GM23338 (cell line): ENCODE measurements around the gene CERK. TPM values are rescaled to one million over a fixed set of nuclear protein-coding genes. Genes with fewer than 3 reads are reported as not detected.

Source experiments
- ATAC-seq: fragments of 200-7000 bp; cut with Tn5 transposase; 3 replicates; pipeline ENCODE4 v1.9.1; 2020
- DNase-seq: peaks from one replicate; pipeline ENCODE4 v3.0.0-alpha.2; 2015; ENCODE audit warnings: low spot score
- H2AFZ ChIP-seq: fragments of 200-600 bp; sonication (generic); 2 replicates; pipeline ENCODE4 v1.8.0; 2016; ENCODE audit warnings: antibody characterized with exemption, mild to moderate bottlenecking, moderate library complexity
- H3F3A ChIP-seq: fragments of 200-600 bp; sonication (generic); replicated peaks from 2 replicates; pipeline ENCODE4 v1.8.0; 2017; ENCODE audit warnings: antibody characterized with exemption, mixed run types, low read depth
- H3K27ac ChIP-seq: fragments of 200-600 bp; sonication (generic); 2 replicates; pipeline ENCODE4 v1.6.1; 2016; ENCODE audit warnings: low read depth
- H3K27me3 ChIP-seq: fragments of 200-600 bp; sonication (generic); 2 replicates; pipeline ENCODE4 v1.8.0; 2016; ENCODE audit warnings: mild to moderate bottlenecking, mixed run types, moderate library complexity; ENCODE audit not compliant: insufficient read depth
- H3K36me3 ChIP-seq: fragments of 200-600 bp; sonication (generic); 2 replicates; pipeline ENCODE4 v1.8.0; 2016; ENCODE audit warnings: mild to moderate bottlenecking; ENCODE audit not compliant: insufficient read depth
- H3K4me1 ChIP-seq: fragments of 200-600 bp; sonication (generic); 2 replicates; pipeline ENCODE4 v1.8.0; 2016; ENCODE audit warnings: mild to moderate bottlenecking, moderate library complexity; ENCODE audit not compliant: insufficient read depth
- H3K4me2 ChIP-seq: fragments of 200-600 bp; sonication (generic); 2 replicates; pipeline ENCODE4 v1.7.1; 2017; ENCODE audit warnings: mixed run types
- H3K4me3 ChIP-seq: fragments of 200-600 bp; sonication (generic); 2 replicates; pipeline ENCODE4 v1.6.1; 2016; ENCODE audit warnings: mixed run types
- H3K79me2 ChIP-seq: fragments of 200-600 bp; sonication (generic); replicated peaks from 2 replicates; pipeline ENCODE4 v1.8.0; 2017; ENCODE audit warnings: mild to moderate bottlenecking; ENCODE audit not compliant: insufficient read depth
- H3K9me2 ChIP-seq: fragments of 200-600 bp; sonication (generic); 2 replicates; pipeline ENCODE4 v1.8.0; 2017; ENCODE audit not compliant: insufficient read depth
- H4K20me1 ChIP-seq: fragments of 200-600 bp; sonication (generic); replicated peaks from 2 replicates; pipeline ENCODE4 v1.8.0; 2017; ENCODE audit warnings: mild to moderate bottlenecking; ENCODE audit not compliant: insufficient read depth
- H3K27ac Mint-ChIP-seq: 2 replicates; pipeline ENCODE4 v1.8.0; 2020; ENCODE audit warnings: inconsistent platforms, mild to moderate bottlenecking, moderate library complexity, mixed read lengths
- H3K27me3 Mint-ChIP-seq: 3 replicates; pipeline ENCODE4 v1.8.0; 2022; ENCODE audit warnings: low read depth, mild to moderate bottlenecking, moderate library complexity, mixed read lengths, inconsistent platforms; ENCODE audit not compliant: insufficient read depth, poor library complexity
- H3K36me3 Mint-ChIP-seq: 3 replicates; pipeline ENCODE4 v1.8.0; 2021; ENCODE audit warnings: low read depth, mild to moderate bottlenecking, inconsistent platforms, moderate library complexity, mixed read lengths
- H3K4me1 Mint-ChIP-seq: 3 replicates; pipeline ENCODE4 v1.8.0; 2020; ENCODE audit warnings: mild to moderate bottlenecking, inconsistent platforms, mixed read lengths
- H3K4me3 Mint-ChIP-seq: 3 replicates; pipeline ENCODE4 v1.8.0; 2021; ENCODE audit warnings: moderate library complexity, mild to moderate bottlenecking, inconsistent platforms, mixed read lengths
- H3K9me3 Mint-ChIP-seq: 3 replicates; pipeline ENCODE4 v1.8.0; 2020; ENCODE audit warnings: moderate library complexity, mild to moderate bottlenecking, inconsistent platforms, mixed read lengths
- CTCF ChIP-seq, 2 experiments: fragments of 200-600 bp in 1 of 2; sonication (generic) in 1 of 2; conservative IDR thresholded peaks; 2 replicates each; pipeline versions ENCODE4 v1.5.1 to v1.6.1; 2016 to 2017; ENCODE audit warnings: antibody characterized with exemption in 2 of 2, low read depth in 2 of 2, mild to moderate bottlenecking in 2 of 2, moderate library complexity in 1 of 2
- ETS1 ChIP-seq: IDR thresholded peaks from 2 replicates; pipeline ENCODE4 v1.6.1; 2016; ENCODE audit warnings: antibody characterized with exemption
- EZH2phosphoT487 ChIP-seq: fragments of 200-600 bp; sonication (generic); IDR thresholded peaks from one replicate; pipeline ENCODE4 v1.8.1; 2018; ENCODE audit warnings: antibody characterized with exemption; ENCODE audit not compliant: unreplicated experiment
- POLR2AphosphoS5 ChIP-seq: IDR thresholded peaks from 2 replicates; pipeline ENCODE4 v1.6.1; 2016; ENCODE audit warnings: antibody characterized with exemption, low read depth
- STAT1 ChIP-seq: IDR thresholded peaks from one replicate; pipeline ENCODE4 v1.6.1; 2016; ENCODE audit warnings: antibody characterized with exemption; ENCODE audit not compliant: unreplicated experiment
- ZNF114 ChIP-seq: fragments of 250-450 bp; sonication (Bioruptor Pico); IDR thresholded peaks from 2 replicates; pipeline ENCODE4 v1.5.0; 2020; ENCODE audit warnings: mild to moderate bottlenecking, moderate library complexity
- polyA plus RNA-seq: library from polyadenylated mRNA; unstranded; fragments of >200 nt; fragmentation: Nextera tagmentation; extraction: Ambion mirVana; gene quantifications from 2 replicates; pipeline ENCODE4 v1.2.1, GENCODE V29; 2016
- total RNA-seq: library from RNA; depleted of rRNA; stranded (reverse); fragments of >200 nt; shearing (Covaris generic); gene quantifications from 2 replicates; pipeline ENCODE4 v1.2.3, GENCODE V29; 2014
- TF ChIP-seq, protein P1 (sequence below): fragments of 250-450 bp; sonication (Bioruptor Pico); IDR thresholded peaks from 2 replicates; pipeline ENCODE4 v1.5.0; 2020; ENCODE audit warnings: mild to moderate bottlenecking, moderate library complexity

CERK gene
- total and polyA plus RNA-seq, 2 experiments from 2014 or later, result 12.7 to 62.9 TPM

DNA sequence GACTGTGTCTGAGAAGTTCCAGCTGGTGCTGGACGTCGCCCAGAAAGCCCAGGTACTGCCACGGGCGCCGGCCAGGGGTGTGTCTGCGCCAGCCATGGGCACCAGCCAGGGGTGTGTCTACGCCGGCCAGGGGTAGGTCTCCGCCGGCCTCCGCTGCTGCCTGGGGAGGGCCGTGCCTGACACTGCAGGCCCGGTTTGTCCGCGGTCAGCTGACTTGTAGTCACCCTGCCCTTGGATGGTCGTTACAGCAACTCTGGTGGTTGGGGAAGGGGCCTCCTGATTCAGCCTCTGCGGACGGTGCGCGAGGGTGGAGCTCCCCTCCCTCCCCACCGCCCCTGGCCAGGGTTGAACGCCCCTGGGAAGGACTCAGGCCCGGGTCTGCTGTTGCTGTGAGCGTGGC lies 69.9 kb downstream of the CERK start:
- Mint-ChIP-seq H3K27me3 (peaks cover 9% of the 10 kb centered on the region), H3K9me3 (no peaks in the 10 kb centered on the region), H3K27ac (no peak overlapping the region), H3K4me3 (no peak overlapping the region), H3K36me3 (peaks cover 3% of the 10 kb centered on the region; the same call in 1 of the 3 replicates), H3K4me1 (no peaks in the 10 kb centered on the region)
- Histone ChIP-seq H3K4me3 (no peak overlapping the region), H2AFZ (no peak overlapping the region), H3K4me1 (no peaks in the 10 kb centered on the region), H3K36me3 (no peaks in the 10 kb centered on the region), H3K4me2 (no peak overlapping the region), H3F3A (no peaks in the 10 kb centered on the region), H3K27me3 (no peaks in the 10 kb centered on the region), H4K20me1 (no peaks in the 10 kb centered on the region), H3K79me2 (no peaks in the 10 kb centered on the region), H3K9me2 (no peaks in the 10 kb centered on the region), H3K27ac (no peak overlapping the region)
- DNase-seq, result no peak
- ATAC-seq, result no peak
- no peak for TF ChIP-seq ETS1

- TF ChIP-seq, protein P1, sequence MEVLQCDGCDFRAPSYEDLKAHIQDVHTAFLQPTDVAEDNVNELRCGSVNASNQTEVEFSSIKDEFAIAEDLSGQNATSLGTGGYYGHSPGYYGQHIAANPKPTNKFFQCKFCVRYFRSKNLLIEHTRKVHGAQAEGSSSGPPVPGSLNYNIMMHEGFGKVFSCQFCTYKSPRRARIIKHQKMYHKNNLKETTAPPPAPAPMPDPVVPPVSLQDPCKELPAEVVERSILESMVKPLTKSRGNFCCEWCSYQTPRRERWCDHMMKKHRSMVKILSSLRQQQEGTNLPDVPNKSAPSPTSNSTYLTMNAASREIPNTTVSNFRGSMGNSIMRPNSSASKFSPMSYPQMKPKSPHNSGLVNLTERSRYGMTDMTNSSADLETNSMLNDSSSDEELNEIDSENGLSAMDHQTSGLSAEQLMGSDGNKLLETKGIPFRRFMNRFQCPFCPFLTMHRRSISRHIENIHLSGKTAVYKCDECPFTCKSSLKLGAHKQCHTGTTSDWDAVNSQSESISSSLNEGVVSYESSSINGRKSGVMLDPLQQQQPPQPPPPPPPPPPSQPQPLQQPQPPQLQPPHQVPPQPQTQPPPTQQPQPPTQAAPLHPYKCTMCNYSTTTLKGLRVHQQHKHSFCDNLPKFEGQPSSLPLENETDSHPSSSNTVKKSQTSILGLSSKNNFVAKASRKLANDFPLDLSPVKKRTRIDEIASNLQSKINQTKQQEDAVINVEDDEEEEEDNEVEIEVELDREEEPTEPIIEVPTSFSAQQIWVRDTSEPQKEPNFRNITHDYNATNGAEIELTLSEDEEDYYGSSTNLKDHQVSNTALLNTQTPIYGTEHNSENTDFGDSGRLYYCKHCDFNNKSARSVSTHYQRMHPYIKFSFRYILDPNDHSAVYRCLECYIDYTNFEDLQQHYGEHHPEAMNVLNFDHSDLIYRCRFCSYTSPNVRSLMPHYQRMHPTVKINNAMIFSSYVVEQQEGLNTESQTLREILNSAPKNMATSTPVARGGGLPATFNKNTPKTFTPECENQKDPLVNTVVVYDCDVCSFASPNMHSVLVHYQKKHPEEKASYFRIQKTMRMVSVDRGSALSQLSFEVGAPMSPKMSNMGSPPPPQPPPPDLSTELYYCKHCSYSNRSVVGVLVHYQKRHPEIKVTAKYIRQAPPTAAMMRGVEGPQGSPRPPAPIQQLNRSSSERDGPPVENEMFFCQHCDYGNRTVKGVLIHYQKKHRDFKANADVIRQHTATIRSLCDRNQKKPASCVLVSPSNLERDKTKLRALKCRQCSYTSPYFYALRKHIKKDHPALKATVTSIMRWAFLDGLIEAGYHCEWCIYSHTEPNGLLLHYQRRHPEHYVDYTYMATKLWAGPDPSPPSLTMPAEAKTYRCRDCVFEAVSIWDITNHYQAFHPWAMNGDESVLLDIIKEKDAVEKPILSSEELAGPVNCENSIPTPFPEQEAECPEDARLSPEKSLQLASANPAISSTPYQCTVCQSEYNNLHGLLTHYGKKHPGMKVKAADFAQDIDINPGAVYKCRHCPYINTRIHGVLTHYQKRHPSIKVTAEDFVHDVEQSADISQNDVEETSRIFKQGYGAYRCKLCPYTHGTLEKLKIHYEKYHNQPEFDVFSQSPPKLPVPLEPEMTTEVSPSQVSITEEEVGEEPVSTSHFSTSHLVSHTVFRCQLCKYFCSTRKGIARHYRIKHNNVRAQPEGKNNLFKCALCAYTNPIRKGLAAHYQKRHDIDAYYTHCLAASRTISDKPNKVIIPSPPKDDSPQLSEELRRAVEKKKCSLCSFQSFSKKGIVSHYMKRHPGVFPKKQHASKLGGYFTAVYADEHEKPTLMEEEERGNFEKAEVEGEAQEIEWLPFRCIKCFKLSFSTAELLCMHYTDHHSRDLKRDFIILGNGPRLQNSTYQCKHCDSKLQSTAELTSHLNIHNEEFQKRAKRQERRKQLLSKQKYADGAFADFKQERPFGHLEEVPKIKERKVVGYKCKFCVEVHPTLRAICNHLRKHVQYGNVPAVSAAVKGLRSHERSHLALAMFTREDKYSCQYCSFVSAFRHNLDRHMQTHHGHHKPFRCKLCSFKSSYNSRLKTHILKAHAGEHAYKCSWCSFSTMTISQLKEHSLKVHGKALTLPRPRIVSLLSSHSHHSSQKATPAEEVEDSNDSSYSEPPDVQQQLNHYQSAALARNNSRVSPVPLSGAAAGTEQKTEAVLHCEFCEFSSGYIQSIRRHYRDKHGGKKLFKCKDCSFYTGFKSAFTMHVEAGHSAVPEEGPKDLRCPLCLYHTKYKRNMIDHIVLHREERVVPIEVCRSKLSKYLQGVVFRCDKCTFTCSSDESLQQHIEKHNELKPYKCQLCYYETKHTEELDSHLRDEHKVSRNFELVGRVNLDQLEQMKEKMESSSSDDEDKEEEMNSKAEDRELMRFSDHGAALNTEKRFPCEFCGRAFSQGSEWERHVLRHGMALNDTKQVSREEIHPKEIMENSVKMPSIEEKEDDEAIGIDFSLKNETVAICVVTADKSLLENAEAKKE (CRISPR knock-in tag), result no peak
- TF ChIP-seq ETS1 (no peak), EZH2phosphoT487 (no peak), STAT1 (no peak), CTCF (conservative IDR thresholded peaks at IDR 0.05; ENCODE audit: low read depth in 2 of 2) (no peak), ZNF114 (no peak), POLR2AphosphoS5 (no peak)
- Histone ChIP-seq H3K4me2 (no peak overlapping the region), H4K20me1 (no peaks in the 10 kb centered on the region), H3K36me3 (no peaks in the 10 kb centered on the region), H3F3A (no peaks in the 10 kb centered on the region), H3K9me2 (no peaks in the 10 kb centered on the region), H3K27me3 (no peaks in the 10 kb centered on the region), H2AFZ (no peak overlapping the region), H3K4me1 (no peaks in the 10 kb centered on the region), H3K4me3 (no peak overlapping the region), H3K27ac (no peak overlapping the region), H3K79me2 (no peaks in the 10 kb centered on the region)
- ATAC-seq (no peak), DNase-seq (no peak)
- Mint-ChIP-seq H3K27ac (no peak overlapping the region), H3K4me3 (no peak overlapping the region), H3K27me3 (peaks cover 8% of the 10 kb centered on the region), H3K4me1 (0 out of 3 replicates have a peak, but pooled peaks cover 5% of the 10 kb centered on the region), H3K36me3 (peaks cover 3% of the 10 kb centered on the region; the same call in 1 of the 3 replicates), H3K9me3 (no peaks in the 10 kb centered on the region)
These were observed 70.8 kb downstream of the CERK start for GRCh38 chr22:46667245-46667623.
